HepG2 (cell line): ENCODE measurements around the gene ADAD2. TPM values are rescaled to one million over a fixed set of nuclear protein-coding genes. Genes with fewer than 3 reads are reported as not detected.

Experiments used
- ATAC-seq: fragments of 200-7000 bp; cut with Tn5 transposase; 3 replicates; pipeline ENCODE4 v1.9.1; 2020; ENCODE audit warnings: mild to moderate bottlenecking, moderate library complexity
- BruUV-seq: library from RNA; stranded (reverse); fragments of 400-500 nt; replicated peaks from 2 replicates; lab custom pipeline; 2021; lab: Mats Ljungman, UMichigan
- CTCF ChIA-PET: fragments of 300-600 bp; formaldehyde crosslinking; extraction: SDS; loops from one replicate; lab custom pipeline; 2021; ENCODE audit warnings: low total read pairs, inconsistent platforms, low intra/inter-chr PET ratio; lab: Yijun Ruan, JAX
- POLR2A ChIA-PET: fragments of 350-600 bp; sonication (Branson Sonifier 250); formaldehyde crosslinking; loops from one replicate; lab custom pipeline; 2020; ENCODE audit warnings: antibody characterized with exemption, inconsistent platforms; lab: Yijun Ruan, JAX
- DNase-seq: peaks from one replicate; pipeline ENCODE4 v3.0.0-alpha.2; 2015; ENCODE audit warnings: low spot score
- FAIRE-seq: peaks from 3 replicates; lab custom pipeline; 2011; peaks lifted over from hg19 to GRCh38; lab: Jason Lieb, UNC
- H2AFZ ChIP-seq: one replicate; pipeline ENCODE4 v1.6.1; 2011; ENCODE audit warnings: low read length, inconsistent platforms
- H3K27ac ChIP-seq: fragments of 300-600 bp; 3 replicates; pipeline ENCODE4 v1.8.0; 2011; ENCODE audit warnings: mixed run types, mild to moderate bottlenecking, mixed read lengths, low read length, inconsistent platforms; ENCODE audit not compliant: insufficient read depth; ENCODE audit errors: extremely low read length
- H3K27me3 ChIP-seq, 2 experiments: fragments of 200-600 bp in 1 of 2; 2 replicates in 1 of 2; 3 replicates in 1 of 2; pipeline versions ENCODE4 v1.6.0 to v1.8.0; 2011; ENCODE audit warnings: low read length in 2 of 2, mild to moderate bottlenecking in 2 of 2, moderate library complexity in 2 of 2, inconsistent platforms in 1 of 2; ENCODE audit not compliant: insufficient read depth in 2 of 2, control insufficient read depth in 1 of 2
- H3K36me3 ChIP-seq, 2 experiments: fragments of 200-600 bp in 1 of 2; replicated peaks in 1 of 2; 2 replicates in 1 of 2; 3 replicates in 1 of 2; pipeline versions ENCODE4 v1.5.1 to v1.8.0; 2011; ENCODE audit warnings: low read length in 2 of 2, inconsistent platforms in 1 of 2; ENCODE audit not compliant: insufficient read depth in 2 of 2, control insufficient read depth in 1 of 2
- H3K4me1 ChIP-seq: 2 replicates; pipeline ENCODE4 v1.5.1; 2012; ENCODE audit warnings: low read length, inconsistent platforms; ENCODE audit not compliant: insufficient read depth
- H3K4me2 ChIP-seq: 2 replicates; pipeline ENCODE4 v1.6.0; 2011; ENCODE audit warnings: low read depth, low read length, inconsistent platforms
- H3K4me3 ChIP-seq, 3 experiments: fragments of 200-600 bp in 1 of 3; sonication (generic), shearing (Covaris generic) in 1 of 3; replicated peaks in 1 of 3; 2 replicates each; pipeline ENCODE4 v1.5.1; 2011 to 2016; ENCODE audit warnings: low read length in 3 of 3, inconsistent platforms in 2 of 3, low read depth in 2 of 3, mild to moderate bottlenecking in 2 of 3, control low read depth in 1 of 3, mixed read lengths in 1 of 3; ENCODE audit not compliant: insufficient read depth in 1 of 3
- H3K79me2 ChIP-seq: one replicate; pipeline ENCODE4 v1.6.1; 2011; ENCODE audit warnings: low read length, inconsistent platforms; ENCODE audit not compliant: insufficient read depth
- H3K9ac ChIP-seq: 2 replicates; pipeline ENCODE4 v1.6.0; 2011; ENCODE audit warnings: mild to moderate bottlenecking, low read depth, low read length, inconsistent platforms; ENCODE audit not compliant: insufficient read depth
- H3K9me3 ChIP-seq: 2 replicates; pipeline ENCODE4 v1.5.1; 2012; ENCODE audit warnings: mild to moderate bottlenecking, low read length
- H4K20me1 ChIP-seq: 2 replicates; pipeline ENCODE4 v1.6.0; 2011; ENCODE audit warnings: inconsistent platforms, mild to moderate bottlenecking, low read length, moderate library complexity; ENCODE audit not compliant: insufficient read depth
- CEBPB ChIP-seq: IDR thresholded peaks from 2 replicates; pipeline ENCODE4 v1.6.1; 2011; ENCODE audit warnings: low read depth, low read length, improper control_type of control experiment, borderline replicate concordance
- CREB1 ChIP-seq, 2 experiments: fragments of 450-650 bp in 1 of 2; IDR thresholded peaks; 2 replicates each; pipeline ENCODE4 v1.6.1; 2016 to 2017; ENCODE audit warnings: control low read depth in 1 of 2, mild to moderate bottlenecking in 1 of 2, missing compliant biosample characterization in 1 of 2, missing genetic modification characterization in 1 of 2
- CREM ChIP-seq, 2 experiments: sonication (generic) in 1 of 2; formaldehyde crosslinking in 1 of 2; IDR thresholded peaks; 2 replicates each; pipeline versions ENCODE4 v1.4.0 to v1.6.1; 2016 to 2020; ENCODE audit warnings: antibody characterized with exemption in 1 of 2, mild to moderate bottlenecking in 1 of 2, missing genetic modification reagents in 1 of 2
- FOSL2 ChIP-seq: sonication (generic); formaldehyde crosslinking; IDR thresholded peaks from 2 replicates; pipeline ENCODE4 v1.4.0; 2020; ENCODE audit warnings: missing genetic modification reagents
- JDP2 ChIP-seq: sonication (generic); formaldehyde crosslinking; IDR thresholded peaks from 2 replicates; pipeline ENCODE4 v1.8.1; 2022; ENCODE audit warnings: missing genetic modification reagents, borderline replicate concordance
- MAFK ChIP-seq, 2 experiments: IDR thresholded peaks in 1 of 2; conservative IDR thresholded peaks in 1 of 2; 2 replicates each; pipeline ENCODE4 v1.6.1; 2011; ENCODE audit warnings: improper control_type of control experiment in 2 of 2, low read length in 2 of 2
- NAIF1 ChIP-seq: sonication (generic); formaldehyde crosslinking; IDR thresholded peaks from 2 replicates; pipeline ENCODE4 v1.5.0; 2020; ENCODE audit warnings: mild to moderate bottlenecking, missing genetic modification reagents, borderline replicate concordance
- PITX1 ChIP-seq: sonication (generic); formaldehyde crosslinking; IDR thresholded peaks from 2 replicates; pipeline ENCODE4 v1.5.1; 2020; ENCODE audit warnings: mild to moderate bottlenecking, missing genetic modification reagents
- SKI ChIP-seq: fragments of 450-650 bp; IDR thresholded peaks from one replicate; pipeline ENCODE4 v1.6.1; 2018; ENCODE audit warnings: mild to moderate bottlenecking; ENCODE audit not compliant: partially characterized antibody
- SUZ12 ChIP-seq: fragments of 150-350 bp; IDR thresholded peaks from 2 replicates; pipeline ENCODE4 v1.6.1; 2014; ENCODE audit warnings: low read depth, low read length
- YY1 ChIP-seq: IDR thresholded peaks from 2 replicates; pipeline ENCODE4 v1.6.1; 2011; ENCODE audit warnings: low read length, low read depth, moderate library complexity, mild to moderate bottlenecking; ENCODE audit not compliant: insufficient read depth, insufficient replicate concordance
- ZMAT3 ChIP-seq: sonication (generic); formaldehyde crosslinking; conservative IDR thresholded peaks from 2 replicates; pipeline ENCODE4 v1.7.0; 2021; ENCODE audit warnings: missing genetic modification reagents
- ZNF121 ChIP-seq: sonication (generic); formaldehyde crosslinking; IDR thresholded peaks from 2 replicates; pipeline ENCODE4 v1.5.0; 2020; ENCODE audit warnings: mild to moderate bottlenecking, missing genetic modification reagents
- ZNF318 ChIP-seq: sonication (generic); formaldehyde crosslinking; IDR thresholded peaks from 2 replicates; pipeline ENCODE4 v1.4.0; 2020; ENCODE audit warnings: mild to moderate bottlenecking, missing genetic modification reagents
- ZSCAN21 ChIP-seq: sonication (generic); formaldehyde crosslinking; IDR thresholded peaks from 2 replicates; pipeline ENCODE4 v1.8.0; 2022; ENCODE audit warnings: mild to moderate bottlenecking, missing genetic modification reagents, moderate library complexity, borderline replicate concordance
- WGBS: methylation state at CpG from one replicate; pipeline ENCODE4 v1.1.6; 2017; ENCODE audit warnings: low lambda C conversion rate; 5-methylcytosine and 5-hydroxymethylcytosine counted together
- in situ Hi-C: cut with HindIII; loops from 2 replicates; pipeline ENCODE4 v1.10.0; 2017; ENCODE audit warnings: low pct_unique_long_range_greater_than_20kb; ENCODE audit not compliant: extremely low pct_ligation_motif_present
- intact Hi-C: fragments of 100-400 bp; cut with micrococcal nuclease; formaldehyde crosslinking; loops from one replicate; pipeline ENCODE4 v1.10.0; 2022; ENCODE audit not compliant: unreplicated experiment
- polyA plus RNA-seq, 8 experiments: library from polyadenylated mRNA; depleted of rRNA in 3 of 8; stranded (reverse) in 7 of 8; unstranded in 1 of 8; fragments of >200 nt; fragmentation: Illumina TruSeq in 4 of 8; extraction: Trizol in 4 of 8; gene quantifications; 2 replicates each; pipeline versions ENCODE4 v1.2.1 to v1.2.3, GENCODE V29; 2011 to 2016; ENCODE audit warnings: low read depth in 4 of 8, missing spikeins in 1 of 8, mixed read lengths in 1 of 8; ENCODE audit not compliant: insufficient read depth in 1 of 8
- total RNA-seq, 5 experiments: library from RNA; depleted of rRNA; stranded (reverse); fragments of >200 nt; fragmentation: Illumina TruSeq; extraction: Trizol; gene quantifications; 2 replicates each; pipeline ENCODE4 v1.2.3, GENCODE V29; 2016; ENCODE audit warnings: low read depth in 1 of 5

The ADAD2 gene
- total and polyA plus RNA-seq, 2 of the 13 experiments (the other 11 are each of a cell fraction or from before 2014, with no cell fraction given): not detected

- Histone ChIP-seq H3K79me2 (no peaks in the 10 kb centered on the region), H4K20me1 (no peaks in the 10 kb centered on the region), H3K9ac (no peak overlapping the region), H3K27me3 (peaks cover 2 to 35% of the 10 kb centered on the region in 2 experiments; a peak in 2 of 5 replicates), H3K27ac (no peak overlapping the region), H2AFZ (no peak overlapping the region), H3K4me2 (no peak overlapping the region), H3K4me3 (no peak overlapping the region), H3K9me3 (no peaks in the 10 kb centered on the region), H3K4me1 (no peaks in the 10 kb centered on the region), H3K36me3 (no peaks in the 10 kb centered on the region)
- in situ Hi-C loops: no loop called here
- POLR2A ChIA-PET: no interaction called here
- FAIRE-seq (no peak), ATAC-seq (peak; percentile 48), DNase-seq (no peak)
- CTCF ChIA-PET: no interaction called here
- WGBS: 6% methylated on average over 13 of the region's 15 CpGs
- intact Hi-C loops: no loop called here
- no TSS peak for BruUV-seq
- TF ChIP-seq NAIF1 (CRISPR knock-in tag): no peak
- 0 out of 2 replicates have a peak, but pooled peaks have one; percentile 1 for TF ChIP-seq CEBPB
- peak; percentile 81 for TF ChIP-seq FOSL2 (CRISPR knock-in tag)
- TF ChIP-seq CREM (IDR thresholded peaks at IDR 0.05): no peak
- no peak for TF ChIP-seq CREM (CRISPR knock-in tag; IDR thresholded peaks at IDR 0.05)
- no peak for TF ChIP-seq ZMAT3 (CRISPR knock-in tag)
- no peak for TF ChIP-seq JDP2 (CRISPR knock-in tag)
- TF ChIP-seq SKI: no peak
- no peak for TF ChIP-seq PITX1
- no peak for TF ChIP-seq MAFK (conservative IDR thresholded peaks at IDR 0.05 in 1 of 2, IDR thresholded peaks at IDR 0.05 in 1 of 2; ENCODE audit: low read length in 2 of 2)
- 0 out of 2 replicates have a peak, but pooled peaks have one; percentile 14 for TF ChIP-seq CREB1 (IDR thresholded peaks at IDR 0.05)
- TF ChIP-seq CREB1 (CRISPR knock-in tag; IDR thresholded peaks at IDR 0.05): no peak
- TF ChIP-seq ZSCAN21: no peak
- no peak for TF ChIP-seq YY1
- TF ChIP-seq SUZ12: no peak
- no peak for TF ChIP-seq ZNF121 (CRISPR knock-in tag)
- no peak for TF ChIP-seq ZNF318 (CRISPR knock-in tag)
Measured at GRCh38 chr16:84214451-84215066, 23.6 kb downstream of the ADAD2 start.
